ENCODE results near the gene DNPH1. TPM values are rescaled to one million over a fixed set of nuclear protein-coding genes. Genes with fewer than 3 reads are reported as not detected.

The DNPH1 gene
- total and polyA plus RNA-seq, 2 experiments from 2014 or later, result 29.2 to 50.0 TPM

DNA sequence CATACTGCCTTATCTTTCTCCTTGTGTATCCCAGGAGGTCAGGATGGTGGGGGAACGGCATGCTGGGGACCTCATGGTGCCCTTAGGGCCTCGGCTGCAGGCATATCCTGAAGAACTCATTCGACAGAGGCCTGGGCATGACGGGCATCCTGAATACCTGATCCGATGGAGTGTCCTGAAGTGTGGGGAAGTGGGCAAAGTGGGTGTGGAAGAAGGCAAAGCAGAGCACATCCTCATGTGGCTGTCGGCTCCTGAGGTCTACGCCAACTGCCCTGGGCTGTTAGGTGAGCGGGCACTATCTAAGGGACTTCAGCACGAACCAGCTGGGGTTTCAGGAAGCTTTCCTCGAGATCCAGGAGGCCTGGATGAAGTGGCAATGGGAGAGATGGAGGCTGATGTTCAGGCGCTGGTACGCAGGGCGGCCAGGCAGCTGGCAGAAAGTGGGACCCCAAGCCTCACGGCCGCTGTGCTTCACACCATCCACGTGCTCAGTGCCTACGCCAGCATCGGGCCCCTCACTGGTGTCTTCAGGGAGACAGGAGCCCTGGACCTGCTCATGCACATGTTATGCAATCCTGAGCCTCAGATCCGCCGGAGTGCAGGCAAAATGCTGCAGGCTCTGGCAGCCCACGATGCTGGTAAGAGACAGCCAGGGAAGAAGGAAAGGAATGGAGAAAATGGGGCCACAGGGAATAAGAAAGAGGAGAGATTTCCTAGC, 44.9 kb downstream of the DNPH1 start:
- no peaks in the 10 kb centered on the region for H3K27me3 ChIP-seq (ENCODE audit: insufficient read depth)
- H2AFZ ChIP-seq, result no peak overlapping the region
- H3K4me1 ChIP-seq (ENCODE audit: insufficient read depth), result peaks cover 17% of the 10 kb centered on the region; the same call in 1 of the 2 replicates
- no peaks in the 10 kb centered on the region for H3K79me2 ChIP-seq (replicated peaks; ENCODE audit: insufficient read depth)
- no peak overlapping the region for H3K4me2 ChIP-seq
- no peaks in the 10 kb centered on the region for H4K20me1 ChIP-seq (replicated peaks; ENCODE audit: insufficient read depth)
- TF ChIP-seq, protein P1, sequence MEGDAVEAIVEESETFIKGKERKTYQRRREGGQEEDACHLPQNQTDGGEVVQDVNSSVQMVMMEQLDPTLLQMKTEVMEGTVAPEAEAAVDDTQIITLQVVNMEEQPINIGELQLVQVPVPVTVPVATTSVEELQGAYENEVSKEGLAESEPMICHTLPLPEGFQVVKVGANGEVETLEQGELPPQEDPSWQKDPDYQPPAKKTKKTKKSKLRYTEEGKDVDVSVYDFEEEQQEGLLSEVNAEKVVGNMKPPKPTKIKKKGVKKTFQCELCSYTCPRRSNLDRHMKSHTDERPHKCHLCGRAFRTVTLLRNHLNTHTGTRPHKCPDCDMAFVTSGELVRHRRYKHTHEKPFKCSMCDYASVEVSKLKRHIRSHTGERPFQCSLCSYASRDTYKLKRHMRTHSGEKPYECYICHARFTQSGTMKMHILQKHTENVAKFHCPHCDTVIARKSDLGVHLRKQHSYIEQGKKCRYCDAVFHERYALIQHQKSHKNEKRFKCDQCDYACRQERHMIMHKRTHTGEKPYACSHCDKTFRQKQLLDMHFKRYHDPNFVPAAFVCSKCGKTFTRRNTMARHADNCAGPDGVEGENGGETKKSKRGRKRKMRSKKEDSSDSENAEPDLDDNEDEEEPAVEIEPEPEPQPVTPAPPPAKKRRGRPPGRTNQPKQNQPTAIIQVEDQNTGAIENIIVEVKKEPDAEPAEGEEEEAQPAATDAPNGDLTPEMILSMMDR (conservative IDR thresholded peaks at IDR 0.05; ENCODE audit: low read depth in 2 of 2), result no peak
- TF ChIP-seq CREB1 (CRISPR knock-in tag; IDR thresholded peaks at IDR 0.05; ENCODE audit: low read depth) (no peak), JUNB (IDR thresholded peaks at IDR 0.05; ENCODE audit: unreplicated experiment) (no peak), ZNF114 (CRISPR knock-in tag; IDR thresholded peaks at IDR 0.05) (no peak), POLR2AphosphoS5 (IDR thresholded peaks at IDR 0.05; ENCODE audit: low read depth) (no peak), EZH2phosphoT487 (IDR thresholded peaks at IDR 0.05; ENCODE audit: unreplicated experiment) (no peak), ZNF331 (CRISPR knock-in tag; IDR thresholded peaks at IDR 0.05; ENCODE audit: low read depth) (no peak), NANOG (IDR thresholded peaks at IDR 0.05; ENCODE audit: borderline replicate concordance) (no peak), STAT1 (IDR thresholded peaks at IDR 0.05; ENCODE audit: unreplicated experiment) (no peak), EZH2 (IDR thresholded peaks at IDR 0.05; ENCODE audit: low read depth, unreplicated experiment) (no peak)
- TF ChIP-seq, protein P2, sequence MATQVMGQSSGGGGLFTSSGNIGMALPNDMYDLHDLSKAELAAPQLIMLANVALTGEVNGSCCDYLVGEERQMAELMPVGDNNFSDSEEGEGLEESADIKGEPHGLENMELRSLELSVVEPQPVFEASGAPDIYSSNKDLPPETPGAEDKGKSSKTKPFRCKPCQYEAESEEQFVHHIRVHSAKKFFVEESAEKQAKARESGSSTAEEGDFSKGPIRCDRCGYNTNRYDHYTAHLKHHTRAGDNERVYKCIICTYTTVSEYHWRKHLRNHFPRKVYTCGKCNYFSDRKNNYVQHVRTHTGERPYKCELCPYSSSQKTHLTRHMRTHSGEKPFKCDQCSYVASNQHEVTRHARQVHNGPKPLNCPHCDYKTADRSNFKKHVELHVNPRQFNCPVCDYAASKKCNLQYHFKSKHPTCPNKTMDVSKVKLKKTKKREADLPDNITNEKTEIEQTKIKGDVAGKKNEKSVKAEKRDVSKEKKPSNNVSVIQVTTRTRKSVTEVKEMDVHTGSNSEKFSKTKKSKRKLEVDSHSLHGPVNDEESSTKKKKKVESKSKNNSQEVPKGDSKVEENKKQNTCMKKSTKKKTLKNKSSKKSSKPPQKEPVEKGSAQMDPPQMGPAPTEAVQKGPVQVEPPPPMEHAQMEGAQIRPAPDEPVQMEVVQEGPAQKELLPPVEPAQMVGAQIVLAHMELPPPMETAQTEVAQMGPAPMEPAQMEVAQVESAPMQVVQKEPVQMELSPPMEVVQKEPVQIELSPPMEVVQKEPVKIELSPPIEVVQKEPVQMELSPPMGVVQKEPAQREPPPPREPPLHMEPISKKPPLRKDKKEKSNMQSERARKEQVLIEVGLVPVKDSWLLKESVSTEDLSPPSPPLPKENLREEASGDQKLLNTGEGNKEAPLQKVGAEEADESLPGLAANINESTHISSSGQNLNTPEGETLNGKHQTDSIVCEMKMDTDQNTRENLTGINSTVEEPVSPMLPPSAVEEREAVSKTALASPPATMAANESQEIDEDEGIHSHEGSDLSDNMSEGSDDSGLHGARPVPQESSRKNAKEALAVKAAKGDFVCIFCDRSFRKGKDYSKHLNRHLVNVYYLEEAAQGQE (IDR thresholded peaks at IDR 0.05; ENCODE audit: unreplicated experiment), result no peak
- TF ChIP-seq, protein P3, sequence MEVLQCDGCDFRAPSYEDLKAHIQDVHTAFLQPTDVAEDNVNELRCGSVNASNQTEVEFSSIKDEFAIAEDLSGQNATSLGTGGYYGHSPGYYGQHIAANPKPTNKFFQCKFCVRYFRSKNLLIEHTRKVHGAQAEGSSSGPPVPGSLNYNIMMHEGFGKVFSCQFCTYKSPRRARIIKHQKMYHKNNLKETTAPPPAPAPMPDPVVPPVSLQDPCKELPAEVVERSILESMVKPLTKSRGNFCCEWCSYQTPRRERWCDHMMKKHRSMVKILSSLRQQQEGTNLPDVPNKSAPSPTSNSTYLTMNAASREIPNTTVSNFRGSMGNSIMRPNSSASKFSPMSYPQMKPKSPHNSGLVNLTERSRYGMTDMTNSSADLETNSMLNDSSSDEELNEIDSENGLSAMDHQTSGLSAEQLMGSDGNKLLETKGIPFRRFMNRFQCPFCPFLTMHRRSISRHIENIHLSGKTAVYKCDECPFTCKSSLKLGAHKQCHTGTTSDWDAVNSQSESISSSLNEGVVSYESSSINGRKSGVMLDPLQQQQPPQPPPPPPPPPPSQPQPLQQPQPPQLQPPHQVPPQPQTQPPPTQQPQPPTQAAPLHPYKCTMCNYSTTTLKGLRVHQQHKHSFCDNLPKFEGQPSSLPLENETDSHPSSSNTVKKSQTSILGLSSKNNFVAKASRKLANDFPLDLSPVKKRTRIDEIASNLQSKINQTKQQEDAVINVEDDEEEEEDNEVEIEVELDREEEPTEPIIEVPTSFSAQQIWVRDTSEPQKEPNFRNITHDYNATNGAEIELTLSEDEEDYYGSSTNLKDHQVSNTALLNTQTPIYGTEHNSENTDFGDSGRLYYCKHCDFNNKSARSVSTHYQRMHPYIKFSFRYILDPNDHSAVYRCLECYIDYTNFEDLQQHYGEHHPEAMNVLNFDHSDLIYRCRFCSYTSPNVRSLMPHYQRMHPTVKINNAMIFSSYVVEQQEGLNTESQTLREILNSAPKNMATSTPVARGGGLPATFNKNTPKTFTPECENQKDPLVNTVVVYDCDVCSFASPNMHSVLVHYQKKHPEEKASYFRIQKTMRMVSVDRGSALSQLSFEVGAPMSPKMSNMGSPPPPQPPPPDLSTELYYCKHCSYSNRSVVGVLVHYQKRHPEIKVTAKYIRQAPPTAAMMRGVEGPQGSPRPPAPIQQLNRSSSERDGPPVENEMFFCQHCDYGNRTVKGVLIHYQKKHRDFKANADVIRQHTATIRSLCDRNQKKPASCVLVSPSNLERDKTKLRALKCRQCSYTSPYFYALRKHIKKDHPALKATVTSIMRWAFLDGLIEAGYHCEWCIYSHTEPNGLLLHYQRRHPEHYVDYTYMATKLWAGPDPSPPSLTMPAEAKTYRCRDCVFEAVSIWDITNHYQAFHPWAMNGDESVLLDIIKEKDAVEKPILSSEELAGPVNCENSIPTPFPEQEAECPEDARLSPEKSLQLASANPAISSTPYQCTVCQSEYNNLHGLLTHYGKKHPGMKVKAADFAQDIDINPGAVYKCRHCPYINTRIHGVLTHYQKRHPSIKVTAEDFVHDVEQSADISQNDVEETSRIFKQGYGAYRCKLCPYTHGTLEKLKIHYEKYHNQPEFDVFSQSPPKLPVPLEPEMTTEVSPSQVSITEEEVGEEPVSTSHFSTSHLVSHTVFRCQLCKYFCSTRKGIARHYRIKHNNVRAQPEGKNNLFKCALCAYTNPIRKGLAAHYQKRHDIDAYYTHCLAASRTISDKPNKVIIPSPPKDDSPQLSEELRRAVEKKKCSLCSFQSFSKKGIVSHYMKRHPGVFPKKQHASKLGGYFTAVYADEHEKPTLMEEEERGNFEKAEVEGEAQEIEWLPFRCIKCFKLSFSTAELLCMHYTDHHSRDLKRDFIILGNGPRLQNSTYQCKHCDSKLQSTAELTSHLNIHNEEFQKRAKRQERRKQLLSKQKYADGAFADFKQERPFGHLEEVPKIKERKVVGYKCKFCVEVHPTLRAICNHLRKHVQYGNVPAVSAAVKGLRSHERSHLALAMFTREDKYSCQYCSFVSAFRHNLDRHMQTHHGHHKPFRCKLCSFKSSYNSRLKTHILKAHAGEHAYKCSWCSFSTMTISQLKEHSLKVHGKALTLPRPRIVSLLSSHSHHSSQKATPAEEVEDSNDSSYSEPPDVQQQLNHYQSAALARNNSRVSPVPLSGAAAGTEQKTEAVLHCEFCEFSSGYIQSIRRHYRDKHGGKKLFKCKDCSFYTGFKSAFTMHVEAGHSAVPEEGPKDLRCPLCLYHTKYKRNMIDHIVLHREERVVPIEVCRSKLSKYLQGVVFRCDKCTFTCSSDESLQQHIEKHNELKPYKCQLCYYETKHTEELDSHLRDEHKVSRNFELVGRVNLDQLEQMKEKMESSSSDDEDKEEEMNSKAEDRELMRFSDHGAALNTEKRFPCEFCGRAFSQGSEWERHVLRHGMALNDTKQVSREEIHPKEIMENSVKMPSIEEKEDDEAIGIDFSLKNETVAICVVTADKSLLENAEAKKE (CRISPR knock-in tag; IDR thresholded peaks at IDR 0.05), result no peak
- TF ChIP-seq, protein P4, sequence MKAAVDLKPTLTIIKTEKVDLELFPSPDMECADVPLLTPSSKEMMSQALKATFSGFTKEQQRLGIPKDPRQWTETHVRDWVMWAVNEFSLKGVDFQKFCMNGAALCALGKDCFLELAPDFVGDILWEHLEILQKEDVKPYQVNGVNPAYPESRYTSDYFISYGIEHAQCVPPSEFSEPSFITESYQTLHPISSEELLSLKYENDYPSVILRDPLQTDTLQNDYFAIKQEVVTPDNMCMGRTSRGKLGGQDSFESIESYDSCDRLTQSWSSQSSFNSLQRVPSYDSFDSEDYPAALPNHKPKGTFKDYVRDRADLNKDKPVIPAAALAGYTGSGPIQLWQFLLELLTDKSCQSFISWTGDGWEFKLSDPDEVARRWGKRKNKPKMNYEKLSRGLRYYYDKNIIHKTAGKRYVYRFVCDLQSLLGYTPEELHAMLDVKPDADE (IDR thresholded peaks at IDR 0.05), result no peak
- H3K4me3 Mint-ChIP-seq, result no peak overlapping the region; the same call in 2 of the 3 replicates
- H3K27ac Mint-ChIP-seq, result no peak overlapping the region
- no peak overlapping the region for H3K4me3 ChIP-seq
- no peaks in the 10 kb centered on the region for H3K9me3 Mint-ChIP-seq
- H3K9me2 ChIP-seq (ENCODE audit: insufficient read depth), result no peaks in the 10 kb centered on the region
- peaks cover 8% of the 10 kb centered on the region for H3K36me3 Mint-ChIP-seq (ENCODE audit: low read depth)
- no peak overlapping the region for H3K27ac ChIP-seq (ENCODE audit: low read depth)
- no peak for ATAC-seq
- peaks cover 20% of the 10 kb centered on the region for H3K4me1 Mint-ChIP-seq
- no peak for DNase-seq (ENCODE audit: low spot score)
- H3K27me3 Mint-ChIP-seq (ENCODE audit: insufficient read depth, low read depth, poor library complexity), result peaks cover 22% of the 10 kb centered on the region
- H3F3A ChIP-seq (replicated peaks; ENCODE audit: low read depth), result 0 out of 2 replicates have a peak, but pooled peaks cover 3% of the 10 kb centered on the region
- H3K36me3 ChIP-seq (ENCODE audit: insufficient read depth), result no peaks in the 10 kb centered on the region
